Measurements from ENCODE around the gene BFSP2.

DNA sequence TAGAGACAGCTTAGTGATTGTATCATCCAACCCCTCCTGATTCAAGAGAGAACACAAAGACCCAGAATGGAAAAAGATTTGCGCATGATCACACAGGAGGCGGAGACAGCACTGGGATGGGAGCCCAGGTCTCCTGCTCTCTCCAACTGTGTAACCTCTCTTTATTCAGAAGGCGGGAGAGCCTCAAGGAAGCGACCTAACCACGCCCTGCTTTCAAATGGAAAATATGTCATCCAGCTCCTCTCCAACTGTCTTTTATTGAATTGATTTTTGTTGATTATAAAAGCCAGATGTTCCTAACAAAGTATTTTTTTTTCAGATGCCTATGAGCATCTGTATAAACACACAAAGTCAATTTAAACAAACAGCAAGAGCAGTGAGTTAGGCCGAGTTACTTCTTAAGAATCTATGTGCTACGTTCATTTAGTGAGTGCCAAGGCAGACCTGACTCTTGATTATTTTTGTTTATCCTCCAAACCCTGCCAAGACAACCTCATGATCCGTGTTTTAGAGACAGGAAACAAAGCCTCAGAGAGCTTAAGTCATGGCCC is 74.5 kb downstream of the BFSP2 start:
- TF ChIP-seq CTCF (IDR thresholded peaks at IDR 0.05), result no peak
- no peak for TF ChIP-seq EZH2 (IDR thresholded peaks at IDR 0.05; ENCODE audit: borderline replicate concordance, insufficient read depth, low read depth, low read length, poor library complexity, severe bottlenecking)
